CD4-positive, alpha-beta T cell treated with Interleukin-17A for 1 hour (primary cell): ENCODE data around the gene C1orf159.

Experiments
- DNase-seq: peaks from one replicate; pipeline ENCODE4 v3.0.0-alpha.2; 2020

The C1orf159 gene

DNA sequence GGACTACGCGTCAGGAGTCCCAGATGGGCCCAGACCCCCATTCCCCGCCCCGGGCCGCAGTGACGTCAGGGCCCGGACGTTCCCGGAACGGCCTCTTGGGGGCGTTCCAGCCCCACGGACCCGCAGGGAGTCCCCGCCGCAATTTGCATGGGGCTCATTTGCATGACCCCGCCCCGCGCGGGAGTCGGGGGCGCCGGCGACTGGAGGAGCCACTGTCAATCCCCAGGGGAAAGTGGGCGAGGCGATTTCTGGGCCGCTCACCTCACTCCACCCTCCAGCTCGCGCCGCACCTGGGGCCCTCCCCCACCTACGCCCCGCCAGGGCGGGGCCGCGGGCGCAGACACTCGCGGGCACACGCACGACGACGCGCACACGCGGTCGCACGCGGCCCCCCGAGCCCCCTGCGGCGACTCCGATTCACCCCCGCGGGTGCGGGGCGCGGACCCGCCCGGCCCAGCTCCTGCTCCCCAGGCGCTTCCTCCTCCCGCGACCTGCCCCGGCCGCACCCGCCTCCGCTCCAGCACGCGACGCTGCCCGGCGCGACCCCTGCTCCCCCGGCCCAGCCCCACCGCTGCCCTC lies 82.8 kb downstream of the C1orf159 start:
- peak; percentile 88 for DNase-seq

DNA sequence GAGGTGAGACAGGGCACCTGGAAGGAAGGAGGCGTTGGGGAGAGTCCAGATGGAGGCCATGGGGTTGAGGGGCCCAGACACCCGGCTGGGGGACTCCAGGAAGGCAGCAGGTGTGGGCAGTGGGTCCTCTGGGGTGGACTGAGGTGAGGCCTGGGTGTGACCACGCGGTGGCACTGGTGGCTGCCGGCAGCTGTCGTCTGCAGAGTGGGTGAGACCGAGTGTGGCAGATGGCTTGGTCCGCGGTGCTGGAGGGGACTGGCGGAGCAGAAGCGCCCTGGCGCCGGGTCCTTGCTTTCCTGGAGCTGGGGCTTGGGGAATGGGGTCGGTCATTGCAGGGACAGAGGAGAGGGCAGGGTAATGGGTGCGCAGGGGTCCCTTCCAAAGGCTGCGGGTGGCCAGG lies 83.5 kb downstream of the C1orf159 start:
- no peak for DNase-seq
